ENCODE measurements around the gene TPCN2. TPM values are rescaled to one million over a fixed set of nuclear protein-coding genes. Genes with fewer than 3 reads are reported as not detected.

Gene TPCN2
- total RNA-seq, 4 donors from 2014 or later = 12.2 to 30.7 (median 17.6) TPM

DNA sequence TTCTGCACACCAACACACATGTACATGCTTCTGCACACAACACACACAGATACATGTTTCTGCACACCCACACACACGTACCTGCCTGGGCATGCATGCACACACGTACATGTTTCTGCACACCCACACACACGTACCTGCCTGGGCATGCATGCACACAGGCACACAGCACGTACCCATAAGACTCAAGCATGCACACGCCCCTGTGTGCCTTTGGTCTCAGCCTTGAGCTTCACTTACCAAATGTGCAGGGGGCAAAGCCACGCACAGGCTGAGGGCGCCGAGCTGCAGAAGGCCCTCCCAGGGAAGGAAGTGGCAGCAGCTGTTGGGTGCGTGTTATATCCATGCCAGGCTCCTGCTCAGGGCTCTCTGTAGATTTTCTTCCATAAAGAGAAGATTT, 72.3 kb downstream of the TPCN2 start:
- TF ChIP-seq, protein P1, sequence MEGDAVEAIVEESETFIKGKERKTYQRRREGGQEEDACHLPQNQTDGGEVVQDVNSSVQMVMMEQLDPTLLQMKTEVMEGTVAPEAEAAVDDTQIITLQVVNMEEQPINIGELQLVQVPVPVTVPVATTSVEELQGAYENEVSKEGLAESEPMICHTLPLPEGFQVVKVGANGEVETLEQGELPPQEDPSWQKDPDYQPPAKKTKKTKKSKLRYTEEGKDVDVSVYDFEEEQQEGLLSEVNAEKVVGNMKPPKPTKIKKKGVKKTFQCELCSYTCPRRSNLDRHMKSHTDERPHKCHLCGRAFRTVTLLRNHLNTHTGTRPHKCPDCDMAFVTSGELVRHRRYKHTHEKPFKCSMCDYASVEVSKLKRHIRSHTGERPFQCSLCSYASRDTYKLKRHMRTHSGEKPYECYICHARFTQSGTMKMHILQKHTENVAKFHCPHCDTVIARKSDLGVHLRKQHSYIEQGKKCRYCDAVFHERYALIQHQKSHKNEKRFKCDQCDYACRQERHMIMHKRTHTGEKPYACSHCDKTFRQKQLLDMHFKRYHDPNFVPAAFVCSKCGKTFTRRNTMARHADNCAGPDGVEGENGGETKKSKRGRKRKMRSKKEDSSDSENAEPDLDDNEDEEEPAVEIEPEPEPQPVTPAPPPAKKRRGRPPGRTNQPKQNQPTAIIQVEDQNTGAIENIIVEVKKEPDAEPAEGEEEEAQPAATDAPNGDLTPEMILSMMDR (IDR thresholded peaks at IDR 0.05; ENCODE audit: low read depth) = no peak

DNA sequence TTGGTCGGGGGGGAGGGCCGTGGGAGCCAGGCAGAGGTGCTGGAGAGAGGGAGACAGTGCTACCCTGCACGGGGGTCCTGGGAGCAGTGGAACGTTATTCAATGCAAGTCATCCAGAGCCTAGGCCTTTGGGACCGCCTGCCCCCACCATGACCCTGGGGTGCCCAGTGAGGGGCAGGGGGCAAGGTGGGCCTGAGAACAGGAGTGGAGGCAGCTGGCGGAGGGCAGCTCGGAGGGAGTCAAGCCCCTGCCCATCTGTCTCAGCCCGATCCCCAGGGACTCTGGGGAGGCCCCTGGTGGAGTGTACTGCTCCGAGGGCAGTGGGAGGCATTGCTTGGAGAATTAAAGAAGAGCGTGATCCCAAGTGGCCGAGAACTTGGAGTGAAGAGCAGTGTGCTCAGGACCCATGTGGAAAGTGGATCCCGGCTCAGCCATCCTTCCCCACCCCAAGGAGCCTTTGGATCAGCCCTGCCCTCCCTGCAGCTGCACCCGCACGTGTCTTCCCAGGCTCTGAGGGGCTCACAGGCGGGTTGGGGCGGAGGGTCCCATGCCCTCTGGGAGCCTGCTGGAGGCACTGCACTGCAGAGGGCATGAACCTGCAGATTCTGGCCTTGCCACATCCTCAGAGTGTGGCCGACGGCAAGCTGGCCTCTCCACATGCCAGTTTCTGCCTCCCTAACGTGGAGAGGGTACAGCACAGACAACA, 73.0 kb downstream of the TPCN2 start:
- TF ChIP-seq, protein P1 (IDR thresholded peaks at IDR 0.05; ENCODE audit: low read depth) = no peak

DNA sequence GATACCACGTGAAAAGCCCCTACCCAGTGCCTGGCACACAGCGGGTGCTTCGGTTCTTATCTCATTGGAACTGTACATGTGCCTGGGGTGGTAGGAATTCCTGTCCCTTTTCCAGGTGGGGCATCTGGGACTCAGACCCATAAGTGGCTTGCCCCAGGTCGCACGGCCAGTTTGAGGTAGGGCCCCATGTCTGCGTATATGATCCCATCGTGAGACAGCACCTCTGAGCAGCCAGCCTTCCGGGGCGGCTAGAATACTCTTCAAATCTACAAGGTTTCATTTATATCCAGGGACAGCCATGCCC, 73.5 kb downstream of the TPCN2 start:
- TF ChIP-seq, protein P1 (IDR thresholded peaks at IDR 0.05; ENCODE audit: low read depth) = no peak

DNA sequence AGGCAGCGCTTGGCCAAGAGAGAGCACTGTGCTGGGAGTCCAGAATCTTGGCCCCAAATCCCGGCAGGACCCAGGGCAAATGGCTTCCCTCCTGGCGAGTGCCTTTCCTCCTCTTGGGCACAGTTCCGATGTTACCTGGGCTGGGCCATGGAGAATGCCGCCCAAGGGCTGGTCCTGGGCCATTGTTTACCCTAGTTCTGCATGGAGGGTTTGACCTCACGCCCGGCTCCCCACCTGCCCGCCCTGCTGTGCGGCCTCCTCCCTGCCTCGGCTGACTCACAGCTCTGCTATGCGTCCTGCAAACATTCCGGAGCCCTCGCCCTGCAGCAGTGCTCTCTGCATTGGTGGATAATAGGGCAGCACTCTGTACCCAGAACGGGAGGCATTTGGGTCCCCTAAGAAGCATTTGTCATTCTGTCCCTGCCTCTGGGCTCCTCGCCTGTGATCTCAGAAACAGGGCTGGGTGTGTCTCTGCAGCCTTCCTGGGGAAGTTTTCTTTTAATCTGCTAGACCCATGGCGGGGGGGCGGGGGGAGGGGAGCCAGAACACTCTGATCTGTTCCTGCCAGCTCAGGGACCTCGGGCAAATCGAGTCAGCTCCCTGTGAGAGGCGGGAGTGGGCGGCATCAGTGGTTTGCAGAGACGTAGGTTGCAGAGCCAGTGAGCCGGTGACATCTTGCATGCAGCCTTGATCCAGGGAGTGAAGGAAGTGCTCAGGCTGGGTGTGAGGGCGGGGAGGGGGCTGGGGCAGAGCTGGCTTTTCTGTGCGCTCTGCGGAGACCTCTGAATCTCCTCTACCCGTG, 74.1 kb downstream of the TPCN2 start:
- TF ChIP-seq, protein P1 (IDR thresholded peaks at IDR 0.05; ENCODE audit: low read depth) = no peak

DNA sequence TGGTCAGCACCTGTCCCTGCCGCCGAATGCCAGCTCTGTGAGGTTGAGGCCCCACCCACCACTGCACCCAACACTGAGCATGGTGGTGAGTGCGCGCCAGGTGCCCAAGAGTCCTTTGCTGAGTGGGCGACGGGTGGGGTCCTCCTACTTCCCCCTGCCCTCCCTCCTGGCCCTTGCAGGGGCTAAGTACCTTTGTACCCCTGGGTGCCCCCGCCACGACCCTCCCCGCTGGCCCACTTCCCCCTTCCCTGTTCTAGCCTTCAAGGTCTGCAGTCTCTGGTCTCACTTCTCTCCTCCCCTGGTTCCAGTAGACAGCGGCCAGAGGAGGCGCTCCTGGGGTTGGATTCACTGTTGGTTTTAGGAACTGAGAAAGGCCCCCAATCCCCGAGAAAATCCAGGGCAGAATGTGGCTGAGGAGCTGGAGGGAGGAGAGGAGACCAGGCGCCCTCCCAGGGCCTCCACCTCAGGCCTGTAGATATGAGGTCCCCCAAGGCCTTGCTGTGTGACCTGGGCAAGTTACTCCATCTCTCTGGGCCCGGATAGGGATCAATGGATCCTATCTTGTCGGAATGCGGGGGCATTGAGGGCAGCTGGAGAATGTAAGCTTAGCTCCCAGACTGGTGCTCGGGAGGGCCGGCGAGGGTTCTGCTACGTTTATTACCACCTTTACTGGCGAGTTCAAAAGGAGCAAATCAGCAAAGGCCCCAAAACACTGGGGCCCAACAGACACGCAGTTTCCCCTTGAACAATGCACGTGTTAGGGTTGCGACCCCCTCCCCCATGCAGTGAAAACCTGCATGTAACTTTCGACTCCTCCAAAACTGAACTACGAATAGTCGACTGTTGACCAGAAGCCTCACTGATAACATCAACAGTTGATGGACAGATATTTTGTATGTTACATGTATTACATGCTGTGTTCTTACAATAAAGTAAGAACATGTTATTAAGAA, 75.1 kb downstream of the TPCN2 start:
- TF ChIP-seq, protein P1 (IDR thresholded peaks at IDR 0.05; ENCODE audit: low read depth) = no peak

DNA sequence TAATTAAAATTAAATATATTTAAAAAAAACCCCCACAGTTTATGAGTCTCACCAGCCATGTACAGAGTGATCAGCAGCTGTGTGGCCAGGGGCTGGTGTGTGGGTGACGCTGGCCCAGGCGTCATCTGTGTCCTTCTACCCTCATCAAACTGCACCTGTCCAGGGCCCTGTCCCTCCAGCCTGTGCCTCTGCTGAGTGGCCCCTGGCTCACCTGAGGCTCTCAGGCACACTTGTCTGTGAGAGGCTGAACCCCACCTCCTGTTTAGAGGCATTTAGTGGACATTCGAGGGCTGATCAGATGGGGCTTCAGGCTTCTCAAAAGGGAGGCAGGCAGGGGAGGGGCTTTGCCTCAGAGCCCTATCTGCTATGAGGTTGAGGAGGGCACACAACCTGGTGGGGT, 77.1 kb downstream of the TPCN2 start:
- TF ChIP-seq, protein P1 (IDR thresholded peaks at IDR 0.05; ENCODE audit: low read depth) = no peak

DNA sequence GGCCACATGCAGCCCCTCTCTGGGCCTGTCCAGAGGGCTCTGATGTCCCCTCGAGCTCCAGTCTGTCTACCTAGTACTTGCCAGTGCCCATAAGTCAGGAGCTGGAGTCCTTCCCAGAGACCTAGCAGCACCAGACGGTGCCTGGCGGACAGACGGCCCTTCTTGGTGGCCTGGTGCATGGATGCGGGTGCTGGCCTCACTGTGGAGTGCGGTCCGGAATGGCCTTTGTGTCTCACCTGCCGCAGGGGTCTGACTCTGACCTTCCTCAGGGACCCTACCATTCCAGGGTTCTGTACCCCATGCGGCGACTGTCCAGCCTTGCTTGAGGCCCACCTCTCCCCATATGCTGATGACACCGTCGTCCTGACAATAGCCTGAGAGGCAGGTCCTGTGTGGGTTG, 77.6 kb downstream of the TPCN2 start:
- TF ChIP-seq, protein P1 (IDR thresholded peaks at IDR 0.05; ENCODE audit: low read depth) = no peak
